GM12874 (cell line): ENCODE results near the gene DLG2.

Experiments
- TF ChIP-seq, protein P1 (sequence below): IDR thresholded peaks from 2 replicates; pipeline ENCODE4 v1.5.1; 2011; ENCODE audit warnings: low read depth, mild to moderate bottlenecking, control low read depth, low read length, moderate library complexity; ENCODE audit not compliant: insufficient read depth

DLG2 gene

GRCh38 chr11:85663753-85664614, 36.8 kb upstream of the DLG2 start:
- TF ChIP-seq, protein P1, sequence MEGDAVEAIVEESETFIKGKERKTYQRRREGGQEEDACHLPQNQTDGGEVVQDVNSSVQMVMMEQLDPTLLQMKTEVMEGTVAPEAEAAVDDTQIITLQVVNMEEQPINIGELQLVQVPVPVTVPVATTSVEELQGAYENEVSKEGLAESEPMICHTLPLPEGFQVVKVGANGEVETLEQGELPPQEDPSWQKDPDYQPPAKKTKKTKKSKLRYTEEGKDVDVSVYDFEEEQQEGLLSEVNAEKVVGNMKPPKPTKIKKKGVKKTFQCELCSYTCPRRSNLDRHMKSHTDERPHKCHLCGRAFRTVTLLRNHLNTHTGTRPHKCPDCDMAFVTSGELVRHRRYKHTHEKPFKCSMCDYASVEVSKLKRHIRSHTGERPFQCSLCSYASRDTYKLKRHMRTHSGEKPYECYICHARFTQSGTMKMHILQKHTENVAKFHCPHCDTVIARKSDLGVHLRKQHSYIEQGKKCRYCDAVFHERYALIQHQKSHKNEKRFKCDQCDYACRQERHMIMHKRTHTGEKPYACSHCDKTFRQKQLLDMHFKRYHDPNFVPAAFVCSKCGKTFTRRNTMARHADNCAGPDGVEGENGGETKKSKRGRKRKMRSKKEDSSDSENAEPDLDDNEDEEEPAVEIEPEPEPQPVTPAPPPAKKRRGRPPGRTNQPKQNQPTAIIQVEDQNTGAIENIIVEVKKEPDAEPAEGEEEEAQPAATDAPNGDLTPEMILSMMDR: peak; percentile 74

- TF ChIP-seq, protein P1: no peak
These were observed 36.1 kb upstream of the DLG2 start for GRCh38 chr11:85663080-85663752.

DNA sequence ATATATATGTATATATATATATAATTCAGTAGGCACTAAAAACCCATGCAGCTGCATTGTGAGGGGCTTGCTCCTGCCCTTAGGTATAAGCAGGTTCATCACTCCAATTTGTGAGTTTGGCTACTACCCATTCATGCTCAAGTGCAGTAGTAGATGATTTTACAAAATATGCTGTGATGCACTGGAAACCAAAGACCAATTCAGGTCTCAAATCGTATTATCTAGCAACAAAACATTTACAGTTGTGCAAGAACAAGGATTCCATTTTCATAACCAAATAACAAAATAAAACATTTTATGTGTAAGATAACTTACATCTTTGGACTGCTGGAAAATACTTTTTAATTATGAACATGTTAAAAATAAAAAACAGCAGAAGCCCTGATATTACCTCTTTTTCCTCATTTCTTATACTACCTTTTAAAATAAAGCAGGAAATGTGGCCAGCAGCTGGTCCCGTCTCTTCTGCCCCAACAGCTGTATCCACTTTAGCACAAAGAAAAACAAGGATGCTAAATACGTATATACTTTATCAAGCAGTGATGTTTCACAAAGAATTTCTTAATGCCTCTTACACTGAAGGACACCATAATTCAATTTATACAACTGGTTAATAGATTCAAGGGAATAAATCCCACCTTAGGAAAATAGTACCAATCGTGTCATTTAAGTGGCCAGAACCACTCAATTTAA, 35.0 kb upstream of the DLG2 start:
- TF ChIP-seq, protein P1: no peak

DNA sequence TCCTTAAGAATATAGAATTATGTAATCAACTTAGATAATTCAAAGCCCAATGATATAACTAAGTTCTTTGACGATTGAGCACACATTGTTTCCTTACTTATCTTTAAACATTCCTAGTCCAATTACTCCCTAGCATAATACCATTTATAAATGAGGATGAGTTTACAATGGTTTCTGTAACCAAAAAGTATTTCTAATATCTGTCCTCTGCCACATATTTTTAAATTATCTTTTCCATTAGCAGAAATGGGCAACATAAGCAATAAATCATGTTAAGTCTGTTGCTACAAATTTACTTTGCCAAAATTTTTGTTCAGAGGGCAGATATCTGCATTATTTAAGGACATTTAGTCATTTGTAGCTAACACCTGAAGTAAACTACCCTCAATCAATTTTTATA, 31.0 kb upstream of the DLG2 start:
- TF ChIP-seq, protein P1: no peak

DNA sequence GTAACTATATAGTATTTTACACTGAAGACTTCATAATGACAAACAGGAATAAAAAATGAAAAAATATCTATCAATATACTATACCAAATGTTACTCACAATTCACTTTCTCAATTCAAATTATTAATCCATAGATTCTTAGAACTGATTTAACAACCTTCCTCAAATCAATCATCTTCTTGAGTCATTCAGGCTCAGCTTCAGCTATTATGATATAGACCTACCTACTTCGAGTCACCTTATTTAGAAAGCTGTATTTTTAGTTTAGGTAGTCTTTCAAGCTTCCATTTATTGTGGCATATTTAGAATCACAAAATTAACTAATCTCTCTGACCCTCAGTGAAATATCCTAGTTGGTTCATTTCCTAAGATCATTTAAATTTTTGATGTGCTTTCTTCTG, 29.6 kb upstream of the DLG2 start:
- TF ChIP-seq, protein P1: no peak

GRCh38 chr11:85652786-85653447, 25.8 kb upstream of the DLG2 start:
- TF ChIP-seq, protein P1: no peak

- TF ChIP-seq, protein P1: no peak
These were observed 24.0 kb upstream of the DLG2 start for GRCh38 chr11:85651118-85651517.
